HG03159 (cell line): ENCODE results near the gene SOX10.

Source experiments
- ATAC-seq: cut with Tn5 transposase; IDR thresholded peaks from one replicate; pipeline ENCODE4 v1.9.1; 2021; ENCODE audit warnings: mild to moderate bottlenecking, moderate library complexity; ENCODE audit not compliant: unreplicated experiment

SOX10 gene

GRCh38 chr22:37931893-37932389 lies 52.4 kb downstream of the SOX10 start:
- ATAC-seq = no peak

- no peak for ATAC-seq
These were observed 53.4 kb downstream of the SOX10 start for GRCh38 chr22:37930952-37931440.

- ATAC-seq = no peak
These were observed 53.9 kb downstream of the SOX10 start for GRCh38 chr22:37930270-37930951.

- no peak for ATAC-seq
These were observed 55.0 kb downstream of the SOX10 start for GRCh38 chr22:37929390-37929789.

GRCh38 chr22:37927637-37927936 lies 56.8 kb downstream of the SOX10 start:
- ATAC-seq = no peak

- no peak for ATAC-seq
These were observed 57.4 kb downstream of the SOX10 start for GRCh38 chr22:37926771-37927636.

- no peak for ATAC-seq
These were observed 58.0 kb downstream of the SOX10 start for GRCh38 chr22:37926358-37926757.

GRCh38 chr22:37925767-37926166 lies 58.6 kb downstream of the SOX10 start:
- no peak for ATAC-seq

GRCh38 chr22:37925330-37925729 lies 59.0 kb downstream of the SOX10 start:
- ATAC-seq = no peak

- ATAC-seq = no peak
These were observed 59.8 kb downstream of the SOX10 start for GRCh38 chr22:37924386-37925065.

GRCh38 chr22:37923927-37924326 lies 60.4 kb downstream of the SOX10 start:
- ATAC-seq = no peak
